ENCODE results near the gene RAB24.
A peak's percentile ranks its signal among the peaks of the same experiment; 100 is the strongest.

RAB24 gene

DNA sequence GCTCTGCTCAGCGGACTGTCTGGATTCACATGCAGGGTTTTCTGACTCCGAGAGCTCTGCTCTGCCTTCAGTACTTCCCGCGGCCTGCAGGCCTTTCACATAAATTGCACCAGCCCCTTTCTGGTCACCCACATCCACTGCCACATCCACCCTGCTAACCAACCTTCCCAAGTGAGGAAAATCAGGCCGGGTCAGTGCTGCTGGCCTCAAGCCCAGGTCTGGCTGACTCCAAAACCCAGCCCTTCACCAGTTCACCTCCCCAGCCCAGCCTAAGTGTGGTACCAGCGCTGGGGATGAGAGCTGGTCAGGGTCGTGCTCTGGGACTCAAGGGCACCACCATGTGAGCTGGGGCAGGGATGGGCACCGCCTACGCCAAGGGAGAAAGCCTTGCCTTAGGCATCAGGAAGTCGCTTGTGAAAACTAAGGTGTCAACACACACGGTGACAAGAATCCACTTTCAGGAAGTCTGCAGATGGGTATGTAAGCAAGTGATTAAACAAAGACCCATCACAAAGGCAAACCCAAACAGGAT, 35.7 kb upstream of the RAB24 start:
- TF ChIP-seq, protein P1, sequence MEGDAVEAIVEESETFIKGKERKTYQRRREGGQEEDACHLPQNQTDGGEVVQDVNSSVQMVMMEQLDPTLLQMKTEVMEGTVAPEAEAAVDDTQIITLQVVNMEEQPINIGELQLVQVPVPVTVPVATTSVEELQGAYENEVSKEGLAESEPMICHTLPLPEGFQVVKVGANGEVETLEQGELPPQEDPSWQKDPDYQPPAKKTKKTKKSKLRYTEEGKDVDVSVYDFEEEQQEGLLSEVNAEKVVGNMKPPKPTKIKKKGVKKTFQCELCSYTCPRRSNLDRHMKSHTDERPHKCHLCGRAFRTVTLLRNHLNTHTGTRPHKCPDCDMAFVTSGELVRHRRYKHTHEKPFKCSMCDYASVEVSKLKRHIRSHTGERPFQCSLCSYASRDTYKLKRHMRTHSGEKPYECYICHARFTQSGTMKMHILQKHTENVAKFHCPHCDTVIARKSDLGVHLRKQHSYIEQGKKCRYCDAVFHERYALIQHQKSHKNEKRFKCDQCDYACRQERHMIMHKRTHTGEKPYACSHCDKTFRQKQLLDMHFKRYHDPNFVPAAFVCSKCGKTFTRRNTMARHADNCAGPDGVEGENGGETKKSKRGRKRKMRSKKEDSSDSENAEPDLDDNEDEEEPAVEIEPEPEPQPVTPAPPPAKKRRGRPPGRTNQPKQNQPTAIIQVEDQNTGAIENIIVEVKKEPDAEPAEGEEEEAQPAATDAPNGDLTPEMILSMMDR (IDR thresholded peaks at IDR 0.05; ENCODE audit: insufficient read depth, low read length, poor library complexity, severe bottlenecking): no peak
- Histone ChIP-seq H3K4me3 (replicated peaks; ENCODE audit: low read depth, low read length) (no peak overlapping the region), H3K36me3 (ENCODE audit: control insufficient read depth, insufficient read depth, low read length) (peaks cover 46% of the 10 kb centered on the region), H3K27me3 (replicated peaks; ENCODE audit: control insufficient read depth, insufficient read depth, low read length) (no peaks in the 10 kb centered on the region)
- no peak for DNase-seq (ENCODE audit: extremely low read depth, insufficient read length)

DNA sequence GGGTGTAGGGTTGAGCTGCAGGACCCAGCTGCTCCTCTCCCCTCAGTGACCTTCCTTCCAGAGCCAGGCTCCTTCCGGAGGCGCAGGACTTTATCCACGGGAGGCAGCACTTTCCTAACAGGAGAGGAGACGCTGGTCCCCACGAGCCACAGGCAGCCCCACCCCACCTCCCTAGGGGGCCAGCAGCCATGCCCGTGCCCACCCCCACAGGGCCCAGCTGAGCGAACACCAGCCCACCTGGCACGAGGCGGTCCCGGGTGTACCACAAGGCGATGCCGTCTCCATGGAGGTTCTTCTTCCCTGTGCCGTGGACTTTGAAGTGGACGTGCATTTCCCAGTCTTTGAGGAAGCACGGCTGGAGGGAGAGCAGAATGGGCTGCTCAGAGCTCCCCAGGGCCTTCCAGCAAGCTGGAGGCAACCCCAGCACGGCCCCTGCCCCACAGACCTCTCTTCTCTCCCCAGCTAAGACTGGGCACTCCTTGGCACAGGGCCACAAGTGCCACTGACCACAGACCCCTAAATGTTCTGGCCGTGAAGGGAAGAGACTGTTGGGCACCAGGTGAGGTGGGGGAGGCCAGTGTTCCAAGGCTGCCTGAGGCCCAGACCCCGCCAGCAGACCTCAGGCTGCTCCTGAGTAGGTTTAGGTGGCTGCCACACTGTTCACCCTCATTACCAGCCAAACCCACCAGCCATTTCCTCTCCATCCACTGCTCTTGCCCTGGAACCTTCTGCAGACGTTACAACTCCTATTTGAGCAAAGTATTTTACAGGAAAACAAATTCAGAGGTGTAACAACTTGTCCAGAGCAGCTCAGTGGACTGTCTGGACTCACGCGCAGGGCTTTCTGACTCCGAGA, 35.0 kb upstream of the RAB24 start:
- TF ChIP-seq, protein P1 (IDR thresholded peaks at IDR 0.05; ENCODE audit: insufficient read depth, low read length, poor library complexity, severe bottlenecking): no peak
- H3K4me3 ChIP-seq (replicated peaks; ENCODE audit: low read depth, low read length): no peak overlapping the region
- no peaks in the 10 kb centered on the region for H3K27me3 ChIP-seq (replicated peaks; ENCODE audit: control insufficient read depth, insufficient read depth, low read length)
- DNase-seq (ENCODE audit: extremely low read depth, insufficient read length): no peak
- H3K36me3 ChIP-seq (ENCODE audit: control insufficient read depth, insufficient read depth, low read length): peaks cover 49% of the 10 kb centered on the region

DNA sequence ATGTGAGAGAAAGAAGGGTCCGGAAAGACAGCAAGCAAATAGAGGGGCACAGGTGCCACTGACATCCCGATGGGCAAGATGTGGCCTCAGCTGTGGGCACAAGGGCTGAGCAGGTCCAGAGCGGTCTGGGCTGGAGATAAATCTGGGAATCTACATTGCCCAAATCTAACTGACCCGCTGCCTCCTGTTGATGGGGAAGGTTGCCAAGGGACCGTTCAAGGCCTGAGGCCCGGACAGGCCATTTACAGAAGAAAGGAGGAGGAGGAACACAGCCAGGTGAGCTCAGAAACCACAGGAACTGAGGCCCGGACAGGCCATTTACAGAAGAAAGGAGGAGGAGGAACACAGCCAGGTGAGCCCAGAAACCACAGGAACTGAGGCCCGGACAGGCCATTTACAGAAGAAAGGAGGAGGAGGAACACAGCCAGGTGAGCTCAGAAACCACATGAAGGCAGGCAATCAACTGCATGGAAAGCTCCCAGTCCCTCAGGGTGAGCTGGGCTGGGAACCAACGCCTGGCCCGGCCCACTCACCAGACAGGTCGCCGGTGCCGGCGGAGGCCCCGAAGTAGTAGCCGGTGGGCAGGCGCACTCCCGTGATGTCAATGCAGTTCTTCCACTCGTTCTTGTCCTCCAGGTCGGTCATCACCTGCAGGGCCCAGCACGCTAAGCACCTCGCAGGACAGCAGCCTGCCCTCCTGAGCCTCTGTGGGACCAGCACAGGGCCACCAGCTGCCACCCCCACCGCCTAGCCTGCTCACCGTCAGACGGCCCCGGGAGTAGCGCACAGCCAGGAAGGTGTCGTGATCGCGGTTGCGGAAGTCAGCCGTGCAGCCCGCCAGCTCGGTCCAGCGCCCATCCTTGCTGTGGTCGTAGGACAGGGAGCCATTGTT, 33.3 kb upstream of the RAB24 start:
- TF ChIP-seq, protein P1 (IDR thresholded peaks at IDR 0.05; ENCODE audit: insufficient read depth, low read length, poor library complexity, severe bottlenecking): no peak
- no peak overlapping the region for H3K4me3 ChIP-seq (replicated peaks; ENCODE audit: low read depth, low read length)
- no peak for DNase-seq (ENCODE audit: extremely low read depth, insufficient read length)
- peaks cover 51% of the 10 kb centered on the region for H3K36me3 ChIP-seq (ENCODE audit: control insufficient read depth, insufficient read depth, low read length)
- no peaks in the 10 kb centered on the region for H3K27me3 ChIP-seq (replicated peaks; ENCODE audit: control insufficient read depth, insufficient read depth, low read length)

DNA sequence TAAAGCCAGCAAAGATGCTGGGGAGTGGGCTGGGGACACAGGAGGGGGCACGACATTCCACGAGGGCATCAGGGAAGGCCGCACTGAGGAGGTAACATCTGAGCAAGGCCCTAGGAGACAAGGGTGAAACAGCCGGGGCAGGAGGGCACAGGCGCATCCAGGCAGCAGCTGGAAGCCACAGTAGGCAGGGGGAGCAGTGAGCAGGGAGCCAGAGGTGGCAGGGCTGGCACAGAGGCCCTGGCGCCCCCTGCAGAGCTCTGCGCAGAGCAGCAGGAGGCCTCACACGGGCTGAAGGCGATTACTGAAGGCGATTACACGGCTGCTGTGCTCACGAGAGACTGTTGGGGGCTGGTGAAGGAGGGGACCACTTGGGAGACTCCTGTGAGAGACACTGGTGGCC, 32.6 kb upstream of the RAB24 start:
- Histone ChIP-seq H3K4me3 (replicated peaks; ENCODE audit: low read depth, low read length) (no peak overlapping the region), H3K36me3 (ENCODE audit: control insufficient read depth, insufficient read depth, low read length) (peaks cover 55% of the 10 kb centered on the region), H3K27me3 (replicated peaks; ENCODE audit: control insufficient read depth, insufficient read depth, low read length) (no peaks in the 10 kb centered on the region)
- DNase-seq (ENCODE audit: extremely low read depth, insufficient read length): no peak
- TF ChIP-seq, protein P1 (IDR thresholded peaks at IDR 0.05; ENCODE audit: insufficient read depth, low read length, poor library complexity, severe bottlenecking): peak; percentile 49

DNA sequence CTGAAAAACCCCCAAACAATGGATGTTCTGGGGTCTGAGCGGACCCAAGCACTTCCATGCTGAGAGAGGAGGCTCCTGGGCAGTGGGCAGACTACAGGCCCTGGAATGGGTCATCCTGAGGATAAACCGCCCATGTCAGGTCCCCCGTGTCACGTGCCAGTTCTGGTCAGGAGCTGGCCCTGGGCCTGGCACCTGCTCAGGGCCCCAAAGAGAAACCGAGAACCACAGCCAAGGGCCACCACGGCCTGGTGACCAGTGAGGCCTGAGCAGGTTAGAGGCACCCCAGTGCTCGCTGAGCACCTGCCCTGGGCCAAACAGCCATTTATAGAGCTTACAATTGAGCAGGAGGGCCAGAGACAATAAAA, 32.2 kb upstream of the RAB24 start:
- H3K36me3 ChIP-seq (ENCODE audit: control insufficient read depth, insufficient read depth, low read length): peaks cover 59% of the 10 kb centered on the region
- TF ChIP-seq, protein P1 (IDR thresholded peaks at IDR 0.05; ENCODE audit: insufficient read depth, low read length, poor library complexity, severe bottlenecking): no peak
- H3K27me3 ChIP-seq (replicated peaks; ENCODE audit: control insufficient read depth, insufficient read depth, low read length): no peaks in the 10 kb centered on the region
- no peak for DNase-seq (ENCODE audit: extremely low read depth, insufficient read length)
- H3K4me3 ChIP-seq (replicated peaks; ENCODE audit: low read depth, low read length): no peak overlapping the region
